MM.1S (cell line): ENCODE measurements around the gene EXOC6.

Experiments used
- DNase-seq: peaks from one replicate; pipeline ENCODE4 v3.0.0-alpha.2; 2015
- H2AFZ ChIP-seq: fragments of 300-600 bp; sonication (generic); 2 replicates; pipeline ENCODE4 v1.6.0; 2016; ENCODE audit warnings: antibody characterized with exemption, low read length
- H3F3A ChIP-seq: fragments of 300-600 bp; sonication (generic); 2 replicates; pipeline ENCODE4 v1.6.1; 2016; ENCODE audit warnings: mild to moderate bottlenecking, antibody characterized with exemption, low read length, moderate library complexity, mixed read lengths; ENCODE audit not compliant: insufficient read depth
- H3K27ac ChIP-seq: fragments of 300-600 bp; sonication (generic); 2 replicates; pipeline ENCODE4 v1.5.1; 2016; ENCODE audit warnings: mild to moderate bottlenecking, low read length
- H3K27me3 ChIP-seq: fragments of 300-600 bp; sonication (generic); replicated peaks from 2 replicates; pipeline ENCODE4 v1.6.0; 2016; ENCODE audit warnings: low read length; ENCODE audit not compliant: insufficient read depth
- H3K36me3 ChIP-seq: fragments of 300-600 bp; sonication (generic); replicated peaks from 2 replicates; pipeline ENCODE4 v1.6.1; 2016; ENCODE audit warnings: mild to moderate bottlenecking, low read length, mixed read lengths; ENCODE audit not compliant: insufficient read depth
- H3K4me1 ChIP-seq: fragments of 300-600 bp; sonication (generic); 2 replicates; pipeline ENCODE4 v1.6.1; 2016; ENCODE audit warnings: low read length, mixed read lengths
- H3K4me2 ChIP-seq: fragments of 300-600 bp; sonication (generic); 2 replicates; pipeline ENCODE4 v1.6.0; 2016; ENCODE audit warnings: low read depth, low read length
- H3K4me3 ChIP-seq: fragments of 300-600 bp; sonication (generic); 2 replicates; pipeline ENCODE4 v1.5.1; 2016; ENCODE audit warnings: low read length, mixed read lengths
- H3K79me2 ChIP-seq: fragments of 300-600 bp; sonication (generic); 2 replicates; pipeline ENCODE4 v1.6.1; 2016; ENCODE audit warnings: mixed run types, low read length, mixed read lengths
- H3K9ac ChIP-seq: fragments of 300-600 bp; sonication (generic); 2 replicates; pipeline ENCODE4 v1.6.1; 2016; ENCODE audit warnings: low read length, mixed read lengths
- H3K9me2 ChIP-seq: fragments of 300-600 bp; sonication (generic); replicated peaks from 2 replicates; pipeline ENCODE4 v1.6.1; 2016; ENCODE audit warnings: mild to moderate bottlenecking, low read length, mixed read lengths; ENCODE audit not compliant: insufficient read depth
- H3K9me3 ChIP-seq: fragments of 300-600 bp; sonication (generic); replicated peaks from 2 replicates; pipeline ENCODE4 v1.6.1; 2016; ENCODE audit warnings: mild to moderate bottlenecking, low read length, mixed read lengths; ENCODE audit not compliant: insufficient read depth
- H4K20me1 ChIP-seq: fragments of 300-600 bp; sonication (generic); 2 replicates; pipeline ENCODE4 v1.6.1; 2016; ENCODE audit warnings: mild to moderate bottlenecking, low read length, moderate library complexity, mixed read lengths; ENCODE audit not compliant: insufficient read depth
- EZH2 ChIP-seq: fragments of 300-600 bp; sonication (generic); optimal IDR thresholded peaks from 2 replicates; pipeline ENCODE3; 2017; ENCODE audit warnings: low read depth, mild to moderate bottlenecking, antibody characterized with exemption, low read length, mixed read lengths
- EZH2phosphoT487 ChIP-seq: fragments of 300-600 bp; sonication (generic); IDR thresholded peaks from 2 replicates; pipeline ENCODE4 v1.6.1; 2018; ENCODE audit warnings: antibody characterized with exemption, low read length
- TF ChIP-seq, protein P1 (sequence below): fragments of 300-600 bp; sonication (generic); IDR thresholded peaks from 2 replicates; pipeline ENCODE4 v1.5.1; 2016; ENCODE audit warnings: antibody characterized with exemption, low read length, mixed read lengths

The EXOC6 gene, protein sequence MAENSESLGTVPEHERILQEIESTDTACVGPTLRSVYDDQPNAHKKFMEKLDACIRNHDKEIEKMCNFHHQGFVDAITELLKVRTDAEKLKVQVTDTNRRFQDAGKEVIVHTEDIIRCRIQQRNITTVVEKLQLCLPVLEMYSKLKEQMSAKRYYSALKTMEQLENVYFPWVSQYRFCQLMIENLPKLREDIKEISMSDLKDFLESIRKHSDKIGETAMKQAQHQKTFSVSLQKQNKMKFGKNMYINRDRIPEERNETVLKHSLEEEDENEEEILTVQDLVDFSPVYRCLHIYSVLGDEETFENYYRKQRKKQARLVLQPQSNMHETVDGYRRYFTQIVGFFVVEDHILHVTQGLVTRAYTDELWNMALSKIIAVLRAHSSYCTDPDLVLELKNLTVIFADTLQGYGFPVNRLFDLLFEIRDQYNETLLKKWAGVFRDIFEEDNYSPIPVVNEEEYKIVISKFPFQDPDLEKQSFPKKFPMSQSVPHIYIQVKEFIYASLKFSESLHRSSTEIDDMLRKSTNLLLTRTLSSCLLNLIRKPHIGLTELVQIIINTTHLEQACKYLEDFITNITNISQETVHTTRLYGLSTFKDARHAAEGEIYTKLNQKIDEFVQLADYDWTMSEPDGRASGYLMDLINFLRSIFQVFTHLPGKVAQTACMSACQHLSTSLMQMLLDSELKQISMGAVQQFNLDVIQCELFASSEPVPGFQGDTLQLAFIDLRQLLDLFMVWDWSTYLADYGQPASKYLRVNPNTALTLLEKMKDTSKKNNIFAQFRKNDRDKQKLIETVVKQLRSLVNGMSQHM

GRCh38 chr10:92848441-92849233 lies at the start of gene EXOC6:
Gene EXOC6 (plus strand): TSS chr10:92848520. CDS start chr10:92848534, 14 bp downstream.
- Histone ChIP-seq H3K4me3 (peak within 1 kb of the TSS; percentile 80), H3K4me2 (peak within 1 kb of the TSS; percentile 89), H3K9ac (peak within 1 kb of the TSS; percentile 86), H3K27ac (peak within 1 kb of the TSS; percentile 60; the same call in 1 of the 2 replicates), H2AFZ (peak within 1 kb of the TSS; percentile 96), H3K27me3 (no peaks in the 10 kb centered on the region), H3K79me2 (peaks cover 31% of the 10 kb centered on the region), H3K9me3 (no peaks in the 10 kb centered on the region), H4K20me1 (no peaks in the 10 kb centered on the region), H3K36me3 (no peaks in the 10 kb centered on the region), H3K9me2 (no peaks in the 10 kb centered on the region), H3K4me1 (peaks cover 36% of the 10 kb centered on the region), H3F3A (peaks cover 18% of the 10 kb centered on the region)
- TF ChIP-seq, protein P1, sequence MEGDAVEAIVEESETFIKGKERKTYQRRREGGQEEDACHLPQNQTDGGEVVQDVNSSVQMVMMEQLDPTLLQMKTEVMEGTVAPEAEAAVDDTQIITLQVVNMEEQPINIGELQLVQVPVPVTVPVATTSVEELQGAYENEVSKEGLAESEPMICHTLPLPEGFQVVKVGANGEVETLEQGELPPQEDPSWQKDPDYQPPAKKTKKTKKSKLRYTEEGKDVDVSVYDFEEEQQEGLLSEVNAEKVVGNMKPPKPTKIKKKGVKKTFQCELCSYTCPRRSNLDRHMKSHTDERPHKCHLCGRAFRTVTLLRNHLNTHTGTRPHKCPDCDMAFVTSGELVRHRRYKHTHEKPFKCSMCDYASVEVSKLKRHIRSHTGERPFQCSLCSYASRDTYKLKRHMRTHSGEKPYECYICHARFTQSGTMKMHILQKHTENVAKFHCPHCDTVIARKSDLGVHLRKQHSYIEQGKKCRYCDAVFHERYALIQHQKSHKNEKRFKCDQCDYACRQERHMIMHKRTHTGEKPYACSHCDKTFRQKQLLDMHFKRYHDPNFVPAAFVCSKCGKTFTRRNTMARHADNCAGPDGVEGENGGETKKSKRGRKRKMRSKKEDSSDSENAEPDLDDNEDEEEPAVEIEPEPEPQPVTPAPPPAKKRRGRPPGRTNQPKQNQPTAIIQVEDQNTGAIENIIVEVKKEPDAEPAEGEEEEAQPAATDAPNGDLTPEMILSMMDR: no peak
- TF ChIP-seq EZH2phosphoT487: no peak
- TF ChIP-seq EZH2: no peak
- DNase-seq: peak; percentile 87

DNA sequence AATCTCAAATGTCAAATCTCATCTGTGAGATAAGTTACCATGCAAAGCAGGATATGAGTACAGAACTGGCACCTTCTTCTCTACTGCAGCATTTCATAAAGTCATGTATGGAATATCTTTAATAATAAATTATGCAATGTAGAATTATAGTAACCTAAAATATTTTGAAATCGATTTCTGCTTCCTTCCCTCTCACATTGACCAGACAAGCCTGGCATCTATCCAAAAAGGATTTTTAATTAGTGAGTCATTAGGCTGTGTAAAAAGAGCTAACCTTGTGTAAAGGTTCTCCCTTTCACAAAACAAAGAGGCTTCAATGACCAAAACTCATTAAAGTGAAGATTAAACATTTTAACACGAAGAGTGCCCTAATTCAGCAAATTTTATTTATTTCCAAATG lies 48.8 kb upstream of the EXOC6 start:
- H3K9me2 ChIP-seq: no peaks in the 10 kb centered on the region
- H4K20me1 ChIP-seq: no peaks in the 10 kb centered on the region
- no peak overlapping the region for H3K4me3 ChIP-seq
- no peak for TF ChIP-seq EZH2phosphoT487
- TF ChIP-seq, protein P1: no peak
- TF ChIP-seq EZH2: no peak
- DNase-seq: no peak
- no peak overlapping the region for H3K4me2 ChIP-seq
- H3K9ac ChIP-seq: no peak overlapping the region
- no peaks in the 10 kb centered on the region for H3K36me3 ChIP-seq
- H3K27ac ChIP-seq: no peak overlapping the region
- H3K79me2 ChIP-seq: no peaks in the 10 kb centered on the region
- no peaks in the 10 kb centered on the region for H3K4me1 ChIP-seq
- no peaks in the 10 kb centered on the region for H3F3A ChIP-seq
- no peaks in the 10 kb centered on the region for H3K9me3 ChIP-seq
- H3K27me3 ChIP-seq: no peaks in the 10 kb centered on the region
- H2AFZ ChIP-seq: no peak overlapping the region

GRCh38 chr10:92800134-92800733 lies 48.1 kb upstream of the EXOC6 start:
- TF ChIP-seq EZH2phosphoT487 (no peak), EZH2 (no peak)
- TF ChIP-seq, protein P1: no peak
- Histone ChIP-seq H3K4me3 (no peak overlapping the region), H4K20me1 (no peaks in the 10 kb centered on the region), H3K4me2 (no peak overlapping the region), H3F3A (no peaks in the 10 kb centered on the region), H3K9me3 (no peaks in the 10 kb centered on the region), H3K9ac (no peak overlapping the region), H3K36me3 (no peaks in the 10 kb centered on the region), H3K79me2 (no peaks in the 10 kb centered on the region), H2AFZ (no peak overlapping the region), H3K27me3 (no peaks in the 10 kb centered on the region), H3K9me2 (no peaks in the 10 kb centered on the region), H3K27ac (no peak overlapping the region), H3K4me1 (no peaks in the 10 kb centered on the region)
- no peak for DNase-seq
